Fibroblast of mammary gland (primary cell): Measurements from ENCODE around the gene ANOS1.

Source experiments
- DNase-seq: peaks from one replicate; pipeline ENCODE4 v3.0.0-alpha.2; 2010; ENCODE audit warnings: low read depth
- H3K4me3 ChIP-seq: 2 replicates; pipeline ENCODE4 v1.5.1; 2011; ENCODE audit warnings: low read depth, mild to moderate bottlenecking, low read length, moderate library complexity; ENCODE audit not compliant: control insufficient read depth
- TF ChIP-seq, protein P1 (sequence below): conservative IDR thresholded peaks from 2 replicates; pipeline ENCODE4 v1.5.1; 2011; ENCODE audit warnings: low read depth, low read length, inconsistent platforms; ENCODE audit not compliant: control insufficient read depth, insufficient read depth

ANOS1 gene

DNA sequence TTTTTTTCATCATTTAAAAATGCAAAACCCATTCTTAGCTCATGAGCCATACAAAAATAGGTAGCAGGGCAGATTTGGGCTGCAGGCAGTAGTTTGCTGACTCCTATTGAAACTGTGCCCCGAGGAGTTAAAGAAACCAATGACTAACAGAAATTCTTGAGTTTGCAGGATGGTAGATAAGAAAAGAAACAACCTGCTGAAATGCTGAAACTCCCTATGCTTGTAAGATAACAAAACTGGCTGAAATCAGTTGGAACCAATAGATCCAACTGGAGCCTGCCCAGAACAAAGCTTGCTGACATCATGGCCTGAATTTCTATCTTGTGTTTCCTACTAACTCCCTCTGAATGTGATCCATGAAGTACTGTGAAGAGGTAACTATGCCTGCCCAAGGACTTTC lies 68.6 kb downstream of the ANOS1 start:
- no peak for DNase-seq
- H3K4me3 ChIP-seq: no peak overlapping the region
- TF ChIP-seq, protein P1, sequence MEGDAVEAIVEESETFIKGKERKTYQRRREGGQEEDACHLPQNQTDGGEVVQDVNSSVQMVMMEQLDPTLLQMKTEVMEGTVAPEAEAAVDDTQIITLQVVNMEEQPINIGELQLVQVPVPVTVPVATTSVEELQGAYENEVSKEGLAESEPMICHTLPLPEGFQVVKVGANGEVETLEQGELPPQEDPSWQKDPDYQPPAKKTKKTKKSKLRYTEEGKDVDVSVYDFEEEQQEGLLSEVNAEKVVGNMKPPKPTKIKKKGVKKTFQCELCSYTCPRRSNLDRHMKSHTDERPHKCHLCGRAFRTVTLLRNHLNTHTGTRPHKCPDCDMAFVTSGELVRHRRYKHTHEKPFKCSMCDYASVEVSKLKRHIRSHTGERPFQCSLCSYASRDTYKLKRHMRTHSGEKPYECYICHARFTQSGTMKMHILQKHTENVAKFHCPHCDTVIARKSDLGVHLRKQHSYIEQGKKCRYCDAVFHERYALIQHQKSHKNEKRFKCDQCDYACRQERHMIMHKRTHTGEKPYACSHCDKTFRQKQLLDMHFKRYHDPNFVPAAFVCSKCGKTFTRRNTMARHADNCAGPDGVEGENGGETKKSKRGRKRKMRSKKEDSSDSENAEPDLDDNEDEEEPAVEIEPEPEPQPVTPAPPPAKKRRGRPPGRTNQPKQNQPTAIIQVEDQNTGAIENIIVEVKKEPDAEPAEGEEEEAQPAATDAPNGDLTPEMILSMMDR: no peak

DNA sequence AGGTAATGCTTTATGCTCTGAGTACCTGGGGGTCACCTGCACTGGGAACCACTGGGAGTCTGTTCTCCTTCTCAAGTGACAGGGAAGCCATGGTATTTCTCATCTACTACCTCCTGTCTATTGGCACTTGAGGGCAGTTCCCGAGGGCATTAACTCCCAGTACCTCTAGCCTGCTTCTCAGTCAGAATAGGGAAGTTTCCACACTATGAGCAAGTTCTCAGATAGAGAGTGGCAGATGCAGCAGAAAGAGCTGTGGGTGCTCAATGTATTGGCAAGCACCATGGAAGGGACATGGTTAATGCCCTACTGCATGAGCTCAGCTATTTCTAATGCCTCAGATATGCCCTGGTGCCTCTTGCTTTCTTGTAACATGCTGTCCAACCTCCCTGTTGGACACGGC lies 74.1 kb downstream of the ANOS1 start:
- TF ChIP-seq, protein P1: no peak

DNA sequence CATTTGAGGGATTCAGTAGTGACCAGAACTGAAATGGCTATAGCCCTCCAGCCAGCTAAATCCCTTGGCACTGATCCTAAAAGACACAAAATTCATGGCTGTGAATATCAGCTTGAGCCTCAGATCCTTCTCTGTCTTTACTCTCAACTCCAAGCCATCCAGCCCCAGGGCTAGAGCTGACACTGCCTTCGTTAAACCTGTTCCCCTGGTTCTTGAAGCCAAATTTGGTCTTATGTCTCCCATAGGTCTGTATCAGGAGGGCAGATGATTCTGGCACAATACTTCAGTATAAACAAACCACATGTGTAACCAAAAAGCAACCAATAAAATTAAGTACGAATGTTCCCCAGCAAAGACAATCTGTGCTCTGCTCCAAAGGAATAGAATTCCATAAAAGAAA lies 78.0 kb downstream of the ANOS1 start:
- DNase-seq: no peak
- TF ChIP-seq, protein P1: no peak

More for the DNA sequence above, 74.1 kb downstream of the ANOS1 start:
- no peak for DNase-seq
- H3K4me3 ChIP-seq: no peak overlapping the region

DNA sequence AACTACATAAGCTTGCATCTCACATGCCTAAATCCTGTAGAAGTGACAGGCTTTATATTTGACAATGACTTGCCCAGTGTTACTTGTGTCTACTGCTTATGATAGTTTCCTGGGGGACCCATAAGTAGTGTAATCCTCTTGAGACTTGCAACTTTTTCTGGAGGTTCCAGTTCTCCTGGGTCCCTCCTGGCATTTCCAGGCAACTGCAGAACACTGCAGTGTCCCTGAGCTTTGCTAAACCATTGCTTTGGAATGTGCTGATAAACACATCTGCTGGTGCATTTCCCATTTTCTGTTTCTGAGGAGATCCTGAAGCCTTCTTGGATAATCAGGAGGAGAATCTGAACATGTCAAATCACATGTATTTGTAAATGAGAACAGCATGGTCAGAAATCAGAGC lies 82.0 kb downstream of the ANOS1 start:
- TF ChIP-seq, protein P1: no peak
- no peak for DNase-seq
- H3K4me3 ChIP-seq: no peak overlapping the region

More for the DNA sequence above, 78.0 kb downstream of the ANOS1 start:
- H3K4me3 ChIP-seq: no peak overlapping the region

DNA sequence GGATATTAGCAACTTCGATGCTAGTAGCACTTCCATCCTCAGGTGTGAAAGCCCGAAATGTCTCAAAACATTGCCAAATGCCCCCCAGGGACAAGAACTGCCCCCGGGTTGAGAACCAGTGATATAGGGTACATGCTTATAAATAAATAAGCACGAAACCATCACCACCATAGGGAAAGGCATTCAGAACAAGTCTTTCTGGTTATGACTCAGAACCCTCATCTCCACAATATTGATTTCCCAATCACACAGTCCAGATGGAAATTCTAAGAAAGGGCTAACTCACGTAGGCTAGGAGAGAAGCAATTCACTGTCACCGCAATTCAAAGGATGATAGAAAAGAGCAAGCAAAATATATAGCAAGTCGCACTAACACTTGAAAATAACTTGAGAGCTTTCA lies 84.8 kb downstream of the ANOS1 start:
- H3K4me3 ChIP-seq: no peak overlapping the region
- no peak for DNase-seq
- TF ChIP-seq, protein P1: no peak

DNA sequence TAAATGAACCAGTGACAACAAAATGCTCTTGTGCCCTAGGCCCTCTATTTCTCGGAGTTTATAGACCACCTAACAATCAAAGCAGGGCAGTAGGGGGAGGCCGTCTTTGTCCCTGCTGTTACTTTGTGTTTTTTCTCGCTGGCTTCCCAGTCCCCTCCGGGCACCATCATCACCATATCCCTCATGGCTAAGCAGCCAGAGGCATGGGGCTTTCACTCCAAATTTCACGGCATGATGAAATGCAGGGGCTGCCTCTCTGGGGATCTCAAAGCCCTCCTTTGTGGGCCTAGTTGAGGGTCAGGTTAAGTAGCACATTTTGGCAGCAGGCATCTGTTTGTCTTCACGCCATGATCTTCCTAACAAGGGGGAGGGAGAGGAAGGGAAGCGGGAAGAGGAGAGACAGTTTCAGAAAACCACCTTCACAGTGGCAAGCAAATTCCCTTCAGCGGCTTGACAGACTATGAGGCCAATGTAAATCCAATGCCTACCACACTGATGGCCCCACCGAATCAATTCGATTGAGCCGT lies 91.9 kb downstream of the ANOS1 start:
- TF ChIP-seq, protein P1: no peak
- no peak overlapping the region for H3K4me3 ChIP-seq
- no peak for DNase-seq

DNA sequence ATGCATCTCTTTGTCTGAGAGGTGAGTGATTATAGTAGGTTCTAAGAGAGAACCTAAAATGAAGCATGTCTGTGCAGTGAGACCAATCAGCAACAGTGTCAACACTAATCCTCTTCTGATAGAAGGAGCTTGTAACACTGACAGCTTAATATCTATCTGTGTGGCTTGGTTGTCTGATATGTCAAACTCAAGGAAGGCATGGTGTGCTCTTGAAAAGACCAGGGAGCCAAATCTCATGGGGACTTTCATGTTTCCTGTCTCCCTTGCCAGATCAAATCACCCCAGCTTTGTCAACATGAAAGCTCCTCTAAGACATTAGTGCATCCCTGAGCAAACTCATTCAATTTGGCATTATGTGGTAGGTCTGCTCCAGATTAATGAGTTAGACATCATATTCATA lies 95.4 kb downstream of the ANOS1 start:
- TF ChIP-seq, protein P1: no peak
- DNase-seq: no peak
- no peak overlapping the region for H3K4me3 ChIP-seq
